ENCODE results near the gene GFRA4. TPM values are rescaled to one million over a fixed set of nuclear protein-coding genes. Genes with fewer than 3 reads are reported as not detected.

GFRA4 gene
- total RNA-seq, 4 donors from 2014 or later, result not detected

GRCh38 chr20:3658716-3659491 is 4.3 kb downstream of the GFRA4 start:
- ATAC-seq (ENCODE audit: low FRiP score) (no peak), DNase-seq (ENCODE audit: low spot score) (no peak)
- no peak for TF ChIP-seq CTCF (IDR thresholded peaks at IDR 0.05)

GRCh38 chr20:3658019-3658715 is 5.0 kb downstream of the GFRA4 start:
- ATAC-seq (ENCODE audit: low FRiP score) (no peak), DNase-seq (ENCODE audit: low spot score) (no peak)
- TF ChIP-seq CTCF (IDR thresholded peaks at IDR 0.05), result no peak

- DNase-seq (ENCODE audit: low spot score) (no peak), ATAC-seq (ENCODE audit: low FRiP score) (no peak)
- TF ChIP-seq CTCF (IDR thresholded peaks at IDR 0.05), result no peak
Observed at GRCh38 chr20:3655131-3655405, 8.1 kb downstream of the GFRA4 start.

- no peak for TF ChIP-seq CTCF (IDR thresholded peaks at IDR 0.05)
- DNase-seq (ENCODE audit: low spot score), result no peak
- no peak for ATAC-seq (ENCODE audit: low FRiP score)
Observed at GRCh38 chr20:3654326-3655130, 8.7 kb downstream of the GFRA4 start.

- DNase-seq (ENCODE audit: low spot score) (no peak), ATAC-seq (ENCODE audit: low FRiP score) (no peak)
- no peak for TF ChIP-seq CTCF (IDR thresholded peaks at IDR 0.05)
Observed at GRCh38 chr20:3653921-3654320, 9.3 kb downstream of the GFRA4 start.

GRCh38 chr20:3652676-3653596 is 10.3 kb downstream of the GFRA4 start:
- no peak for DNase-seq (ENCODE audit: low spot score)
- no peak for ATAC-seq (ENCODE audit: low FRiP score)
- no peak for TF ChIP-seq CTCF (IDR thresholded peaks at IDR 0.05)

All from omental fat pad (tissue), 4 donors.